NB4 (cell line): ENCODE measurements around the gene FAHD1.

ENCODE experiments used
- CTCF ChIP-seq: IDR thresholded peaks from one replicate; pipeline ENCODE4 v1.5.1; 2012; ENCODE audit warnings: low read depth, low read length
- TF ChIP-seq, protein P1 (sequence below): IDR thresholded peaks from 2 replicates; pipeline ENCODE4 v1.6.1; 2011; ENCODE audit warnings: low read depth, low read length

GRCh38 chr16:1785846-1786170 is 41.2 kb upstream of the FAHD1 start:
- TF ChIP-seq, protein P1, sequence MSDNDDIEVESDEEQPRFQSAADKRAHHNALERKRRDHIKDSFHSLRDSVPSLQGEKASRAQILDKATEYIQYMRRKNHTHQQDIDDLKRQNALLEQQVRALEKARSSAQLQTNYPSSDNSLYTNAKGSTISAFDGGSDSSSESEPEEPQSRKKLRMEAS, result no peak
- TF ChIP-seq CTCF, result no peak
